IPS-11a (cell line): ENCODE results near the gene PDE10A.

ENCODE experiments used
- H3K4me3 ChIP-seq: one replicate; pipeline ENCODE4 v1.5.1; 2013; ENCODE audit warnings: low read depth, low read length, control low read depth

PDE10A gene

DNA sequence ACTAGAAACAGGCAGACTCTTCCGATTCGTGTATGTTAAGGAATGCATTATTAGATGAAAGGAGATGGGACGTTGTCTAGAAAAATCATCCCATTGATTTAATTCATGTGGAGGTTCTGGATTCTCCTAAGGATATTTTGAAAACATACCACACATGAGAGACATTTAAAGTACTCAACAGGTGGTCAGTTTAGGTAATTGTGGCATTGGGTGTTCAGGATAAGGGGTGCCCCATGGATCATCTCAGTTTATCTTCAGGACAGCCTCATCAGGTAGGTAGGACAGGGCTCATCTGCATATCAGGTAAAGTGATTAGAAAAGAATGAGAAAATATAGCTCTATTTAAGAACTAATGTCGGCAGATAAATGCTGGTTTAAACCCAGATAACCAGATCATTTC lies 15.9 kb upstream of the PDE10A start:
- no peak overlapping the region for H3K4me3 ChIP-seq

GRCh38 chr6:165678429-165678828 lies 15.4 kb upstream of the PDE10A start:
- H3K4me3 ChIP-seq = no peak overlapping the region

GRCh38 chr6:165677091-165677490 lies 14.1 kb upstream of the PDE10A start:
- H3K4me3 ChIP-seq = no peak overlapping the region

DNA sequence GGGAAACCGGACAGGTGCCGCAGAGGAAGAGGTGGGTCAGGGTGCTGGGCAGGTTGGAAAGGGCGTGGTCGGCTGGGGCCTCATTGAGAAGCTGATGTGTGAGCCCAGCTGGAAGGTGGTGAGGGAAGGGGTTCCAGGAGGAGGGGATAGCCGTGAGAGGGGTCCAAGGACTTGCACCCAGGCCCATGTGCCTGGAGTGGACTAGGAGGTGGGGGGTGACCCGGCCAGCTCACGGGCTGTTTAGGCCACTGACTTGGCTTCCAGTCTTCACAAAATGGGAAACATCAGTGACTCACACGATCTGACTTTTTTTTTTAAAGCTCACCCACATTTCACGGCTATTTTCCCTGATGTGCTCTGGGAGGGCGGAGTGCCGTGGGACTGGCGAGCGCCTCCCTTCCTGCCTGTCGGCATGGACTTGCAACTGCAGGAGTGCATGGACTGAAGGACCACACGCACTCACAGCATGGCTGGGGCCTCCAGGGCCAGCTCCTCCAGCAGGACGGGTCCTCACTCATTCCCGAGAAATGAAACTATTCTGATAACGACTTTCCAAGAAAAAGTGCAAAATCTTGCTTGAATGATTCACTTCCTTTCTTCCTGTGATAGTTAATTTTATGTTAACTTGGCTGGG lies 13.5 kb upstream of the PDE10A start:
- H3K4me3 ChIP-seq = no peak overlapping the region

DNA sequence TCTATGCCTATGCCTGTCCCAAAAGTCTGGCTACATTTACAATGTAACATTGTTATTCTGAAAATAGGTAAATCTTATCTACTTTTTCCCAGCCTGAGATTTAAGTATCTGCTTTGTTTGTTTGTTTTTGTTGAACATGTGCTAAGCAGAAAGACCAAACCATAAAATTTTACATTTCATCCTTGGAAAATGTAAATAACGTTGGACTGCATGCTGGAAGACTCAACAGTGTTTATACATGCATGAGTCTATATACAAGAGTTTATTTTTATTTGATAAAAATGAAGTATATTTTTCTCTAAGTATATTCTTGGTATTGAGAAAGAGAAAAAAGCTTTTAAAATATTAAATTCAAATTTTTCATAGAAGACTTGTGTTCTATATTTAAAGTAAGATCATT lies 12.1 kb upstream of the PDE10A start:
- H3K4me3 ChIP-seq = no peak overlapping the region

DNA sequence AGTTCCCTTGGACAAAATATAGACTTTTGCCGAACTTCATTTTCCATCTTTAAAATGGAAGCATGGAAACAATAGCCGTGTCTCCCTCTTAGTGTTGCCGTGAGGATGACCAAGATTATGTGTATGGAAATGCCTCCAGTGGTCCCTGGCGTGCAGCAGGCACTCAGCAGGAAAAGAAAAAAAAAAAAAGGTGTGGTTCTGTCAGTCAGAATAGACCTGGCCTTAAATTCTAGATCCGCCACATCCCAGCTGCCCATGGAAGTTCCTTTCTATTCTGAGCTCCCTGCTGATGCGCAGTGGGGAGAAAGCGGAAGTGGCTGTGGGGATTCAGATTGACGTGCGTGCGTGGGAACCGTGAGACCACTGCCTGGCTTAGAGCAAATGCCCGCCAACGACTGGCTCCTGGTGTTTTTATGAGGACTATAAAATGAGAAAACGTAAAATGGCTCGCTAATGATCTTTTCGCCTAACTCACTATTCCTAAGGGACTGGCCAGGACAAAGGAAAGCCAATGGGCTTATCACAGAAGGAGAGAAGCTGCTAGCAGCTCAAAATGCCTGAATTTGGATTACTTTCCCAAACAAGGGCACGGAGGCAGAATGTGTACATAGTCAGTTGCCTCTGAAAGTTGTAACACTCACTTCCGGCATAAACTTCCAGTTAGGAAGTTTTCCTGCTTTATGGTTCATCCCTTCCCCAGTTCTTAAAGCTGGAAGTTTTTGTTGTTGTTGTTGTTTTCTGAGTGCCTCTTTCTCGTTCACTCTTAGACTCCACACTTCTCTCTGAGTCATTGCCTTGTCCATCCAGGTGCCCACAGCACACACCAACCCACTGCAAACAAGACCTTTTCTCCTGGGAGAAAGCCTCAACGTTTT lies 11.4 kb upstream of the PDE10A start:
- H3K4me3 ChIP-seq = no peak overlapping the region

DNA sequence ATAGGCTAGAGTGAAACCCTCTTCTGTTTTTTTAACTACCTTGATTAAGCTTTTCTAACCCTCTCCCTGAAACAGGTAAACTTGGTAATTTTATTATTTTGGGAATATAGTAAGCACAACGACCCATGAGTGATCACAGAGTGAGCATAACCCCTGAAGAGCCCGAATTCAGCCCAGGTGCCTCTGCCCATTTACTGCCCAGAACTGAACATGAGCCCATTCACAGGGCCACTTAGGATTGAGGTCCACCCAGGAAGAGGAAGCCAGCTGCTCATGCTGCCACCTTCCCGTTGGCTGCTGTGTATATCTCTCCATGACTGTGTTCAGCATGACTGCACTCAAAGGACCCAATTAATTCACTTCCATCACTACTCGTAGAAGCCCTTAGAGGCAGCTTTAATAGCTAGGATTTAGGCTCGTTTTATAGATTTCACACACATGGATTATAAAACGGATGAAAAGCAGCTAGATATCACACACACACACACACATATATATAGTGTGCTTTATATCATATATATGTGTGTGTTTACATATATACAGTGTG lies 8.3 kb upstream of the PDE10A start:
- no peak overlapping the region for H3K4me3 ChIP-seq

- H3K4me3 ChIP-seq = no peak overlapping the region
Measured at GRCh38 chr6:165668951-165669350, 5.9 kb upstream of the PDE10A start.

- H3K4me3 ChIP-seq = no peak overlapping the region
Measured at GRCh38 chr6:165665384-165665672, 2.3 kb upstream of the PDE10A start.

- H3K4me3 ChIP-seq = no peak overlapping the region
Measured at GRCh38 chr6:165664559-165665383, 1.7 kb upstream of the PDE10A start.

DNA sequence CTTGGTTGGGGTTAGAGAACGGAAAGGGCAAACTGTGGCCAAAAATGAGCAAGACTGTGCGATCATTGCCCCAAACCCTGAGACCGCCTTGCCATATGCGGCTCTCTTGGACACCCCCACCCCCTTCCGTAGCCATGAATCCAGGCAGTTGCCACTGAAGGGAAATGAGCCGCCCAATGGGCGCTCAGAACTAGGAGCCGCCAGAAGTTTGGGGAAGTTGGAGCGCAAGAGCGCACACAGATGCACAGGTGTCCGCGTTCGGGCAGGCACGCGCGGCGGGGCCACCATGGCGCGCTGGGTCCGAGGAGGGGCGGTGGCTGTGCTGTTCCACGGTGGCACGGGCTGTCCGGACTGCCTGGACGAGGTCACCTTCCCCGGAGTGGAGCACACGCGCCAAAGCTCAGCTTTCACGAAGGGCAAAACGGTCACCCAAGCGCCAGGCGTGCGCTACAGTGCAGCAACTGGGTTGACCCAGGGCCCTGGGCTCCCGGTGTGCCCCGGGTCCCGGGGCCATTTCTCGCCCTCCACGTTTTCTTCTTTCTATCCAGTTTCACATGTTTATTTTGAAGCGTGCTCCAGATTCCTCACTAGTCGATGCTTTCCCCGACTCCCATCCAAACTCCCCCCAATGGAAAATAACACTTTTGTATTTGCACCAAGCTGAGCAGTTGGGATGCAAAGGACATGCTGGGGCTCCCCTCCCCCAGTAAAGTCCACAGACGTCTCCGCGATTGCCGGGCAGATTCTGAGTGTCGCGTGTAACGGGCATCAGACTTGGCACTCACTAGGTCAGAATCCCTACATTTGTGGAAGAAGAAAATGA lies 906 bp upstream of the PDE10A start:
- H3K4me3 ChIP-seq = peak overlapping the region; percentile 50

DNA sequence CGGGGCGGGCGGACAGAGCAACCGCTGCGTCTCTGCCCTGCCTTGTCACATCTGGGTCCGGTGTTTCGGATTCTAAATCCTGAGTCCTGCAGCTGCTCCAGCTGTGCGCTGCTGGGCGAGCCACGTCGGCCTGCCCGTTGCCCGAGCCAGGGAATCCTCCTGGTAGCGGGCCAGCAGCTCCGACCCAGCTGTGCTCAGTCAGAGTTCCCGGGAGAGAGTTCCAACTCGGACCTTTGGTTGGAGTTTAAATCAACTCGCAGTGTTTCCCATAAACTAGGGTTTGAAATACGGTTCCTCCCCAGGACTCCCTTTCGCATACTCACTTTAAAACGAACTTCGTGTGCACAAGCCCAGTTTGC lies 315 bp upstream of the PDE10A start:
- H3K4me3 ChIP-seq = peak overlapping the region; percentile 50

GRCh38 chr6:165662041-165662748 lies 846 bp downstream of the PDE10A start:
- H3K4me3 ChIP-seq = peak overlapping the region; percentile 43

- peak overlapping the region; percentile 43 for H3K4me3 ChIP-seq
Measured at GRCh38 chr6:165661664-165662025, 1.4 kb downstream of the PDE10A start.

GRCh38 chr6:165660857-165661663 lies 2.0 kb downstream of the PDE10A start:
- H3K4me3 ChIP-seq = peak overlapping the region; percentile 43

- H3K4me3 ChIP-seq = peak overlapping the region; percentile 43
Measured at GRCh38 chr6:165659945-165660856, 2.8 kb downstream of the PDE10A start.

DNA sequence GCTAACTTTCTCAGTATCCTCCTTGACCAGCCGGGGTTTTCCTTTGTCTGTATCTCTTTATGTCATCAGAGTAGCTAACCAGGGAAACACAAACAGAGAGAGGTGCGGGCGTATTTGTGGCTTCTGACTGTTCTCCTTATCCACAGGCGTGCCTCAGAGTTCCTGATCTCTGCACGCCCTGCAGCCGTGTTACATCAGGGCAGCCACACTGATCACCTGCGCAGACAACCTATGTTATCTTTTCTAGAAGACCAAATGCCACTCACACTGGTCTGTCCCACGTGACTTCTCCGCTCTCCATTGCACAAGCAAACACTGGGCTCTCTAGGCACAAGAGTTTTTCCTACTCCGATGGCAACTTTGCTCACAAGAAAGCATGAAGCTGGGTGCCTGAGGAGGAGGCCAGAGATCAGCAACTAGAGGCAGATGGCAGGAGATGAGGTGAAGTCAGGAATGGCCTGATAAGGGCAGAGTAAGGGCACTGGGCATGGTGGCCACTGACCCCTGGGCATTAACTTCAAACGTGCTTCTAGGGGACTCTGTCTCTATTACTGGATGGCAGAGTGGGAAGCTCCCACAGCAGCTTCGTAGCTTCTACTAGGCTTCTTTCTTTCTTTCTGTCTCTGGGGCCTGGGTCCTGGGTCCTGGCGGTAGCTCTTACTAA lies 4.5 kb downstream of the PDE10A start:
- H3K4me3 ChIP-seq = no peak overlapping the region

- H3K4me3 ChIP-seq = no peak overlapping the region
Measured at GRCh38 chr6:165657325-165657680, 5.7 kb downstream of the PDE10A start.
